ENCODE measurements around the gene EVA1C. TPM values are rescaled to one million over a fixed set of nuclear protein-coding genes. Genes with fewer than 3 reads are reported as not detected.

The EVA1C gene
- polyA plus RNA-seq, 1 experiment, result 9.6 TPM

GRCh38 chr21:32452641-32453040 is 40.1 kb downstream of the EVA1C start:
- no peaks in the 10 kb centered on the region for H3K36me3 ChIP-seq (ENCODE audit: control insufficient read depth, insufficient read depth, low read length)
- ChIA-PET POLR2A (no interaction called here), CTCF (no interaction called here)
- no peak for DNase-seq (ENCODE audit: low read depth)
- no peak overlapping the region for H3K4me3 ChIP-seq (ENCODE audit: low read depth, low read length)
- TF ChIP-seq CTCF (IDR thresholded peaks at IDR 0.05; ENCODE audit: insufficient read depth, low read depth, low read length), result no peak
- H3K27me3 ChIP-seq (ENCODE audit: control insufficient read depth, insufficient read depth, low read length), result no peaks in the 10 kb centered on the region

GRCh38 chr21:32455548-32455947 is 43.0 kb downstream of the EVA1C start:
- Histone ChIP-seq H3K36me3 (ENCODE audit: control insufficient read depth, insufficient read depth, low read length) (no peaks in the 10 kb centered on the region), H3K4me3 (ENCODE audit: low read depth, low read length) (no peak overlapping the region), H3K27me3 (ENCODE audit: control insufficient read depth, insufficient read depth, low read length) (no peaks in the 10 kb centered on the region)
- POLR2A ChIA-PET, result no interaction called here
- CTCF ChIA-PET, result no interaction called here
- DNase-seq (ENCODE audit: low read depth), result no peak
- TF ChIP-seq CTCF (IDR thresholded peaks at IDR 0.05; ENCODE audit: insufficient read depth, low read depth, low read length), result no peak

GRCh38 chr21:32456497-32456918 is 44.0 kb downstream of the EVA1C start:
- no peaks in the 10 kb centered on the region for H3K36me3 ChIP-seq (ENCODE audit: control insufficient read depth, insufficient read depth, low read length)
- ChIA-PET CTCF (interaction anchor here (0.7 kb wide), 2 partner anchors 43 to 120 kb away, joined by 3 to 4 read pairs; no protein-coding TSS in a partner anchor), POLR2A (no interaction called here)
- TF ChIP-seq CTCF (IDR thresholded peaks at IDR 0.05; ENCODE audit: insufficient read depth, low read depth, low read length), result no peak
- H3K4me3 ChIP-seq (ENCODE audit: low read depth, low read length), result no peak overlapping the region
- H3K27me3 ChIP-seq (ENCODE audit: control insufficient read depth, insufficient read depth, low read length), result no peaks in the 10 kb centered on the region
- DNase-seq (ENCODE audit: low read depth), result peak; percentile 44

- Histone ChIP-seq H3K27me3 (ENCODE audit: control insufficient read depth, insufficient read depth, low read length) (no peaks in the 10 kb centered on the region), H3K36me3 (ENCODE audit: control insufficient read depth, insufficient read depth, low read length) (no peaks in the 10 kb centered on the region), H3K4me3 (ENCODE audit: low read depth, low read length) (no peak overlapping the region)
- no peak for DNase-seq (ENCODE audit: low read depth)
- TF ChIP-seq CTCF (IDR thresholded peaks at IDR 0.05; ENCODE audit: insufficient read depth, low read depth, low read length), result 0 out of 2 replicates have a peak, but pooled peaks have one; percentile 24
- POLR2A ChIA-PET, result interaction anchor here (0.5 kb wide), 1 partner anchor 133 kb away, joined by 3 read pairs; no protein-coding TSS in a partner anchor
- CTCF ChIA-PET, result interaction anchor here (0.7 to 1.3 kb wide), 3 partner anchors 10 to 105 kb away, joined by 3 read pairs; no protein-coding TSS in a partner anchor
These were observed 44.9 kb downstream of the EVA1C start for GRCh38 chr21:32457360-32457840.

GRCh38 chr21:32457962-32458361 is 45.5 kb downstream of the EVA1C start:
- no peak overlapping the region for H3K4me3 ChIP-seq (ENCODE audit: low read depth, low read length)
- H3K27me3 ChIP-seq (ENCODE audit: control insufficient read depth, insufficient read depth, low read length), result no peaks in the 10 kb centered on the region
- no peak for DNase-seq (ENCODE audit: low read depth)
- TF ChIP-seq CTCF (IDR thresholded peaks at IDR 0.05; ENCODE audit: insufficient read depth, low read depth, low read length), result no peak
- H3K36me3 ChIP-seq (ENCODE audit: control insufficient read depth, insufficient read depth, low read length), result no peaks in the 10 kb centered on the region
- ChIA-PET CTCF (interaction anchor here (0.6 to 1.3 kb wide), 3 partner anchors 11 to 104 kb away, joined by 3 read pairs; no protein-coding TSS in a partner anchor), POLR2A (interaction anchor here (0.5 kb wide), 1 partner anchor 133 kb away, joined by 3 read pairs; no protein-coding TSS in a partner anchor)

Measured in BJ (cell line).